GM23338 (cell line): ENCODE data around the gene BNC2. TPM values are rescaled to one million over a fixed set of nuclear protein-coding genes. Genes with fewer than 3 reads are reported as not detected.

Source experiments
- ETS1 ChIP-seq: IDR thresholded peaks from 2 replicates; pipeline ENCODE4 v1.6.1; 2016; ENCODE audit warnings: antibody characterized with exemption
- JUNB ChIP-seq: IDR thresholded peaks from one replicate; pipeline ENCODE4 v1.6.1; 2016; ENCODE audit warnings: antibody characterized with exemption; ENCODE audit not compliant: unreplicated experiment
- POLR2AphosphoS5 ChIP-seq: IDR thresholded peaks from 2 replicates; pipeline ENCODE4 v1.6.1; 2016; ENCODE audit warnings: antibody characterized with exemption, low read depth
- REST ChIP-seq: IDR thresholded peaks from one replicate; pipeline ENCODE4 v1.6.1; 2018; ENCODE audit warnings: antibody characterized with exemption; ENCODE audit not compliant: unreplicated experiment
- ZNF114 ChIP-seq: fragments of 250-450 bp; sonication (Bioruptor Pico); IDR thresholded peaks from 2 replicates; pipeline ENCODE4 v1.5.0; 2020; ENCODE audit warnings: mild to moderate bottlenecking, moderate library complexity
- ZNF462 ChIP-seq: fragments of 250-450 bp; sonication (Bioruptor Pico); IDR thresholded peaks from 2 replicates; pipeline ENCODE4 v1.5.0; 2020; ENCODE audit warnings: mild to moderate bottlenecking, moderate library complexity
- polyA plus RNA-seq: library from polyadenylated mRNA; unstranded; fragments of >200 nt; fragmentation: Nextera tagmentation; extraction: Ambion mirVana; gene quantifications from 2 replicates; pipeline ENCODE4 v1.2.1, GENCODE V29; 2016
- total RNA-seq: library from RNA; depleted of rRNA; stranded (reverse); fragments of >200 nt; shearing (Covaris generic); gene quantifications from 2 replicates; pipeline ENCODE4 v1.2.3, GENCODE V29; 2014

The BNC2 gene
- total and polyA plus RNA-seq, 2 experiments from 2014 or later: 12.7 to 13.2 TPM

- TF ChIP-seq ZNF462 (CRISPR knock-in tag): no peak
- TF ChIP-seq POLR2AphosphoS5: 0 out of 2 replicates have a peak, but pooled peaks have one; percentile 34
- TF ChIP-seq ZNF114 (CRISPR knock-in tag): no peak
- TF ChIP-seq ETS1: no peak
- TF ChIP-seq REST: peak; percentile 14
- no peak for TF ChIP-seq JUNB
Observed at GRCh38 chr9:16869131-16869881, 1.2 kb downstream of the BNC2 start (continued).
